ENCODE results near the gene AGAP3.

AGAP3 gene

DNA sequence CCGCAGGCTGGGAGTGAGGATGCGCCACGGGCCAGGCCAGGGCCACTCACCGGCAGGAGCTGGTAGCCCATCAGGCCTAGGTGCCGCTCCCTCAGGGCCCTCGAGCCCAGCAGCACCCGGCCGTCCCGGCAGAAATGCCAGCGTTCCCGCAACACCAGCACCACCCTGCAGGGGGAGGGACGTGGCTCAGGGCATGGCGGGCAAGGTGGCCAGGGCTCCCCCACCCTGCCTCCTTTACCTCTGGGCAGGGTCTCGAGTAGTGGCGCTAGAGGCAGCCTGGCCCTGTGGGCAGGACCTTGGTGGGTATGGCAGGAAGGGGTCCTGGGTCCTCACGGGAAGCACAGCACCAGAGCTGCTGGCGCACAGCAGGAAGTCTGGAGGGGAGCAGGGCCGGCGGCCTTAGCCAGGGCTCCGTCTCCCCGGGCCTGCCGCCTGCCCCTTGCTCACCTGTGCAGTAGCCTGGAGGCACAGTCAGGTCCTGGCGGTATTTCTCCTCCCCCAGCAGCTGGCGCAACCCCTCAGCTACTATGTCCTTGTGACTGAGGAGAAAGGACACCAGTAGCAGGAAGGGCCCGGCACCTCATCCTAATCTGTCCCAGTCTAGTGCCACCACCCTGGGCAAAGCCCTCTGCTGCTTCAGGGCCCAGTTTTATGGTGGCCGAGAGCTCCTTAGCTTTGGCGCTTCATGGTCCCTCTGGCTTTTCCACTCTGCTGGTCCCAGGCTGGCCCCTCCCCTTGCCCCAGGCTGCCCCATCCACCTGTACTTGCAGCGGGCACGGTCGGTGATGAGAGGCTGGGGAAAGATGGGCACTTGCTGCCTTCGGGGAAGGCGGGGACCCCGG lies 9.2 kb upstream of the AGAP3 start:
- no peak for ATAC-seq
- Mint-ChIP-seq H3K36me3 (peaks cover 70% of the 10 kb centered on the region), H3K4me1 (peaks cover 56% of the 10 kb centered on the region), H3K9me3 (no peaks in the 10 kb centered on the region), H3K27ac (no peak overlapping the region), H3K4me3 (no peak overlapping the region)
- DNase-seq (ENCODE audit: low spot score in 2 of 2), result no peak

DNA sequence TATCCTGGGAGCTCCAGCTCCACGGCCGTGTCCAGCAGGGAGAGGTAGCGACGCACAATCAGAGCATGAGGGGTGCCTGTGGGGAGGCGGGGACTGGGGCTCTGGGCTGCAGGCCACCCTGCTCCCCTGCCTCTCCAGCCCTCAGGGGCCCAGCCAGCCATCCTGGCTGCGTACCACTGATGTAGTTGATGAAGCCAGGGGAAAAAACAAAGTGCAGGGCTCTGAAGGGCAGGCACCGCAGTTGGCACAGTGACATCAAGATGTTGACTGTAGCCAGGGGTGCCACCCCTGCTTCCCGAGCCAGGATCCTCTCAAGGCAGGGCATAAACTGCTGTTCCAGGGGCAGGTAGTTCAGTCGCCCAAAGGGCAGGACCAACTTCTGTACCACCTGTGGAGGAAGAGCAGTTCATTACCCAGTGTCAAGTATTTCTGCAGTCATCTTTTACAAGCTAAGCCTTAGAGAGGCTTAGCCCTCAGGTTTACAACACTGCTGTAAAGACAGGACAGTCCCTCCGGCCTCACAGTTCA lies 8.5 kb upstream of the AGAP3 start:
- Mint-ChIP-seq H3K4me1 (peaks cover 63% of the 10 kb centered on the region), H3K4me3 (peak overlapping the region; percentile 98), H3K27ac (peak overlapping the region; percentile 26), H3K36me3 (peaks cover 63% of the 10 kb centered on the region), H3K9me3 (no peaks in the 10 kb centered on the region)
- no peak for ATAC-seq
- no peak for DNase-seq (ENCODE audit: low spot score in 2 of 2)

DNA sequence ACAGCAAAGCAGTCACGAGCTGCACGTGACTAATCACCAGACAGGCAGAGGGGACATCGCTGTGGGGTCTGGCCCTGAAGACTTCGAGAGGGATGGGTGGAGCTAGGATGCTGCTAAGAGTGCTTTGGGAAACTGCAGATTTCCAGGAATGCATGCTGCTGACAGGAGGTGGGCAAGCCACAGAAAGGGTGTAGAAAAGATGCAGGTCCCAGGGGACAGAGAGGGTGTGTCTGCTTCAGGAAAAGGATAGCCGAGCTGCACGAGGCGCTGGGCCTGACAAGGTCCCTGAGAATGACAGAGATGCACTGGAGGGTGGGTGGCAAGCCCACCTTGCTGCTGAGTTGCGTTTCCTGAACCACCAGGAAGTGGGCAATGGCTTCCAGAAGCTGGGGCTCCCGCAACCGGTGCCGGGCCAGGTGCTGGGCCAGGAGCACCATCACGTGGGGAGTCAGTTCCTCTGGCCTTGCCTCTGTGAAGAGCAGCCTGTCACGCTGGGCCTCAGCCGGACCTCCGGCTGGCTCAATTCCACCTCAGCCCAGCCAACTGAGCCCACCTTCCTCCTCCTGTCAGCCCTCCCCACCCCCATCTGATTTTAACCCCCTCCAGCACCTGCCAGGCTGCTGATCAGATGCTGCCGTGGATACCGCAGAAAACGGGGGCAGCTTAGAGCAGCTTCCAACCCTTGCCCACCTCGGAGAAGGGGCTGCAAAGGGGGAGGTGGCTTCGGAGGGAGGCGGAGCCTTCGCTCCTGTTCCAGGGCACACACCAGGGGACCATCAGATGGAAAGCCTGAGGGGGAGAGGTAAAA lies 7.8 kb upstream of the AGAP3 start:
- ATAC-seq (no peak), DNase-seq (ENCODE audit: low spot score in 2 of 2) (no peak)
- no peaks in the 10 kb centered on the region for H3K9me3 Mint-ChIP-seq
- peak overlapping the region; percentile 26 for H3K27ac Mint-ChIP-seq
- peaks cover 56% of the 10 kb centered on the region for H3K36me3 Mint-ChIP-seq
- peak overlapping the region; percentile 98 for H3K4me3 Mint-ChIP-seq
- peaks cover 65% of the 10 kb centered on the region for H3K4me1 Mint-ChIP-seq

DNA sequence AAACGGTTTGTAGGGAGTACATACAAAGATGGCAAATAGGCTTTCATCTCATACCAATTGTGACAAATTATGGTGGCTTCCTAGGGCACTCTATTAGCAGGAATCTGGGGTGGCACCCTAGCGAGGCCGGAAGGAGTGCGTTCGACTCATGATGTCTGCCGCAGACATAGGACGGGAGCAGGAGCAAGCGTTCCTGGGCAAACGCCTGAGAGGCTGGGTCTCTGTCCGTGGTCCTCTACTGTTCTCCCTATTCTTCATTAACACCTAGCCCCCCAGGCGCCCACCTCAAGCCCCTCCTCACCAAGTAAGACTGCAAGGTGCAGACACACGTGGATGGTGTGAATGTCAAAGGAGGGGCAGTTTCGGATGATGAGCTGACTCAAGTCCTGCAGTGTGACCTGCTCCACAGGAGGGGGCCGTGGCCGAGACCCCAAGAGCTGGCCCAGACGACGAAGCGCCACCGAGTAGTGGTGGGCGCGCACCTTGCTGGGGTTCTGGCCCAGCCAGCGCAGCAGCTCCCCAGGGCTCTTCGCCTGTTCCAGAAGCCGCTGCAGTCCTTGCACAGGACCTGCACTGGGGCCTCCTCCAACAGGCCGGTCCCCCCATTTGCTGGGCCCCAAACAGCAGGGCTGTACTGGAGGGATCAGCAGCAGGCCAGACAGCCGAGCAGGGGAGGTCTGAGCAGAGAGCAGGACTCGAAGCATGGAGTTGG lies 6.9 kb upstream of the AGAP3 start:
- DNase-seq (ENCODE audit: low spot score in 2 of 2) (no peak), ATAC-seq (no peak)
- peaks cover 47% of the 10 kb centered on the region for H3K36me3 Mint-ChIP-seq
- H3K4me3 Mint-ChIP-seq, result peak overlapping the region; percentile 98
- no peaks in the 10 kb centered on the region for H3K9me3 Mint-ChIP-seq
- H3K4me1 Mint-ChIP-seq, result peaks cover 62% of the 10 kb centered on the region
- peak overlapping the region; percentile 88 for H3K27ac Mint-ChIP-seq

DNA sequence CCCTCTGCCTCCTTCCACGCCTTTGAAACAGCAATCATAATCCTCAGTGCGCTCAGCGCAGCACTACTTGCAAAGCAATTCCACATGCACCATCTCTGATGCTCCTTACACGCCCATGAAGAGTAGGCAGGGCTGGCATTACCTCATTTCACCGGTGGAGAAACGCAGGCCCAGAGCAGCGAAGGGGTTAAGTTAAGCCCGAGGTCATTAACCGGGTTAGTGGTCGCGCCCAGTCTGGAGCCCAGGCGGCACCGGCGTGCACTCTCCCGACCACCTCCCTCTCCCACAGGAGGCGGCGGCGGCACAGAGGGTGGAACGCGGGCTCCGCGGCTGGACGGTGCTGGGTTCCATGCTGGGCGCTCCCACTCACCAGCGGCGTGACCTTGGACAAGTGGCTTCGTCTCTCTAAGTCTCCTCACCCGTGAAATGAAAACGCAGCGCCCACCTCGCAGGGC lies 6.2 kb upstream of the AGAP3 start:
- DNase-seq (ENCODE audit: low spot score in 2 of 2) (no peak), ATAC-seq (peak; percentile 3)
- H3K4me3 Mint-ChIP-seq, result peak overlapping the region; percentile 98
- peaks cover 40% of the 10 kb centered on the region for H3K36me3 Mint-ChIP-seq
- no peaks in the 10 kb centered on the region for H3K9me3 Mint-ChIP-seq
- peak overlapping the region; percentile 88 for H3K27ac Mint-ChIP-seq
- H3K4me1 Mint-ChIP-seq, result peaks cover 61% of the 10 kb centered on the region

DNA sequence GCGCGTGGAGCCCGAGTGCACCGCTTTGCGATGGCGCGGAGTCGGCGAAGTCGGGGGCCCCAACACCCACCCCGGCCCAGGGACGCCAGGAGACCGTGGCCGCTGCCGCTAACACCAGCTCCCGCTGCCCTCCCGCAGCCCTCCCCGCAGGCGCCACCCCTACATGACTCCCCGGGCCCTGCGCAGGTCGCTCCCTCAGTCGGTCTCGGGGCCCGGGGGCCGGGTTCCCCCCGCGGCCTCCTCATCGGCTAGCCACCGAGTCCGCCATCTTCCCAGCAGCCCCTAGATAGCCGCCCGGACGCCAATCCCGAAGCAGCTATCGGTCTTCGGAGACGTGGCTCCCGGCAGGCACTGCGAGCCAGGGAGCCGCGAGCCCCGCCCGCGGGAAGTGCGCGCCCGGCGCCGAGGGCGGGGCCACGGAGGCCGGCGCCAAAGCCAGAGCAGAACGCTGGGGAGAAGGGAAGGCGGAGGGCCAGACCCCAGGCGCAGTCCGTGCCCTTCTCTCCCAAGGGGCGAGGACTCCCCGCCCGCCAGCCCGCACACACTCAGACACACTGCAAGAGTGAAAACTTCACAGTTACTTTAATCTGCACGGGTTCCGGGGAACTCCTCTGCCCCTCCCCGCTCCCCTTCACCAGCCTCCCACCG lies 5.6 kb upstream of the AGAP3 start, which contains the start of gene FASTK:
Gene FASTK, minus strand, starts transcription at position 288 of the 648 bp plus-strand sequence. Its CDS starts 43 bp downstream, at position 245.
- DNase-seq (ENCODE audit: low spot score in 2 of 2) (peak; percentile 78 to 92), ATAC-seq (peak; percentile 88)
- Mint-ChIP-seq H3K9me3 (no peaks in the 10 kb centered on the region), H3K4me1 (peaks cover 62% of the 10 kb centered on the region), H3K4me3 (peak within 1 kb of the TSS; percentile 98), H3K27ac (peak within 1 kb of the TSS; percentile 88), H3K36me3 (peaks cover 40% of the 10 kb centered on the region)

DNA sequence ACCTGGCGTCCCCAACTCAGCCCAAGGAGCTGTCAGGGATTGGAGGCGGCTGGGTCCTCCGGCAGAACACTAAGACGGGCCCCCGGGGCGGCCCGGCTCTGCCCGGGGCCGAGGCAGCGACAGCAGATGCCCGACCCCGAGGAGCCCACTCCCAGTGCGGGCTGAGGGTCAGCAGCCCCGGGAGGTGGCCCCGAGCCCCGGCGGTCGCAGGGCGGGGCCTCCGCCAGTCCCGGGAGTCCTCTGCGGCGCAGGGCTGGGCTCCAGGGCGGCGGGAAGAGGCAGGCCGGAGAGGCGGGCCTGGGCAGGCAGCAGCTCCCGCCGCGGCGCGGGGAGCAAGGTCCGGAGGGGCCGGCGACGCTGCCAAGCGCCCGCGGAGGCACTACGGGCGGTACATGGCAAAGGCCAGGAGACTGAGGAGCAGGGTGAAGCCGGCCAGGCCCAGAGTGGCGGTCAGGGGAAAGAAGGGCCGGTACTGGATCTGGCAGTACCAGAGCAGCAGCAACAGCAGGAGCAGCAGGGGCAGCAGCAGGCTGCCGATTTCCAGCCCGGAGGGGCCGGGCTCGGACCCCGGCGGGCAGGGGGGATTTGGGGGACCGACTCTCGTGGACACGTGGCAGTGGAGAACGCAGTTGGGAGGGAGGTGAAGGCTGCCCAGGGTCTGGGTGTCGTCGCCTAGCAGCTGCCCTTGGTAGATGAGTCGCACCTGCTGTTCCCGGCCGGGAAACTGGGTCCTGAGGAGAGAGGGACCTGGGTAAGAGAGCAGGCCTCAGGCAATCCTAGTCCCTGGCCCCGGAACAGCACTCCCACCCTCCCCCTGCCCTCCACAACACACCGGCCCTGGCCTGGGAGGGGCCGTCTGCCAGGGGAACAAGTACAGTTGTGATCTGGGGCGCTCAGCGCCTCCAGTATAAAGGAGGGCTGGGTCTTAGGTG lies 4.8 kb upstream of the AGAP3 start:
- H3K36me3 Mint-ChIP-seq, result peaks cover 37% of the 10 kb centered on the region
- DNase-seq (ENCODE audit: low spot score in 2 of 2) (no peak), ATAC-seq (no peak)
- peaks cover 58% of the 10 kb centered on the region for H3K4me1 Mint-ChIP-seq
- no peaks in the 10 kb centered on the region for H3K9me3 Mint-ChIP-seq
- H3K4me3 Mint-ChIP-seq, result peak overlapping the region; percentile 98
- H3K27ac Mint-ChIP-seq, result peak overlapping the region; percentile 88

DNA sequence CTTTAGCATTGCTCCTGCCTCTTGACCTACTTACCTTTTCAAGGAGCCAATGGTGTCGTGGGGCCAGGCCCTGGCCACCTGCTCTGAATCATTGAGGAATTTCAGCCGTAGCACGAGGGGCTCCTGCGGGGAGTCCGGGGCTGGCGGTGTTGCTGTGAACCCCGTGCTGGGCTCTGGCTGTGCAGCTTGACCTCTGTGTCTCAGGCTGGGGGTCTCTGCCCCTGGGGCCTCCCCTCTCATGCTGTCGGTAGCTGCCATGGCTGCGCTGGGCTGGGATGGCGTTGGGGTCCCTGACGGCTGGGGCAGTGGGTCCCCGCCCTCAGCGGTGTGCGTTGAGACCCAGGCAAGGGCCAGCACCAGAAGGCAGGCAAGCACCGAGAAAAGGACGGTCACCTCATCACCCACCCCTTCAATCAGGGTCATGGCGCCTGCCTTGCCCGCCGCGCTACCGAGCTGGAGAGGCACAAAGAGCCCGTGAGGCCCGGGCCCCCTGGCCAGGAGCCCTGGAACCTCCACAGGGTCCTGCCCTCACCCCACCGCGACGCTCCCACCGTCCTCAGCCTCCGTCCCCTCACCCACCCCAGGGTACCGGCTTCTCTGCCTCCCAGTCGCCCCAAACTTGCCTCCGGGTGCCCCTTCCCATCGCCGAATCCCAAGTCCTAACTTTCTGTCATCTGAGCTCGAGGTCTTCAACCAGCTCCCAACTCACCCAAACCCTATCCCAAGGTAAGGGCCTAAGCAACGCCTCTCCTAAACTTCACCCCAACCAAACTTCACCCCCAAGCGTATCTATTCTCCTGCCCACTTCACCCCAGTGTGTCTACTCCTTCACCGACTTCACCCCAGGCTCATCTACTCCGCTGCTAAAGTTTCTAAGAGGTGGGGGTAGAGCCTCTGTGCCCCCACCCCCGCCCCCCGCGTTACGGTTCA lies 3.9 kb upstream of the AGAP3 start:
- Mint-ChIP-seq H3K4me3 (peak overlapping the region; percentile 98), H3K36me3 (peaks cover 32% of the 10 kb centered on the region), H3K4me1 (peaks cover 58% of the 10 kb centered on the region), H3K27ac (peak overlapping the region; percentile 96), H3K9me3 (no peaks in the 10 kb centered on the region)
- DNase-seq (ENCODE audit: low spot score in 2 of 2) (no peak), ATAC-seq (no peak)

DNA sequence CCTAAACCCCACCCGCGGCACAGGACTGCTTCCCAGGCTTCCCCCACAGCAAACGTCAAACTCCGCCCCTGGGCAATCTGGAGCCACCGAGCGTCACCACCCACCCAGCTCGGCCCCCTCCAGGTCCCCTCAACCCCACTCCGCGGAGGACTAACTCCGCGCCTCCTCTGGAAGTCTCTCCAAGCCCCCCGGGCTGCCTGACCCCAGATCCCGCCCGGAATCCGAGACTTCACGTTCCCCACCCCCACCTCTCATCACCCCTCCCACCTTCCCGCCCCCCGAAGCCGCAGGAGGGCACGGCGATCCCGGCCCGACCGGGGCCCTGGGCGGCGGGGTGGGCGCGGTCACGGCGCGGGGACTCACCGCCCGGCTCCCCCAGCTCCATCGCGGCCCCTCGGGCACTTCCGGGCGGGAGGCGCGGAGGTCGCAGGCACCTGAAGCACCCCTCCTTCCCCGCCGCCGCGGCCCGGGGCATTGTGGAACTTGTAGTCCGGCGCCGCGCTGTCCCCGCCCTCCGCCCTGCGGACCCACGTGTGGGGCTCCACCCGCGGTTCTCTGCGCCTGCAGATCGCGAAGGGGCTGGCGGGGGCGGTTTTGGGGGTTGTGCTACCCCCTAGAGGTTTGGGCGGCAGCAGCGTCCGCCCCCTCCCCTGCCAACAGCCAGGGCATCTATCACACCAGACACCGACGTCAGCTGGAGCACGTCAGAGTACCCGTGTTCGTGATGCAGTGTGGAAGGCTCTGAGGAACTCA lies 3.0 kb upstream of the AGAP3 start, which contains the start of gene TMUB1:
Gene TMUB1, minus strand, starts transcription at position 423 of the 753 bp plus-strand sequence. CDS start 930 bp downstream, outside the sequence.
- ATAC-seq (peak; percentile 71), DNase-seq (ENCODE audit: low spot score in 2 of 2) (peak; percentile 74 to 91)
- H3K36me3 Mint-ChIP-seq, result peaks cover 23% of the 10 kb centered on the region
- H3K4me1 Mint-ChIP-seq, result peaks cover 53% of the 10 kb centered on the region
- peak within 1 kb of the TSS; percentile 98 for H3K4me3 Mint-ChIP-seq
- H3K9me3 Mint-ChIP-seq, result no peaks in the 10 kb centered on the region
- H3K27ac Mint-ChIP-seq, result peak within 1 kb of the TSS; percentile 96

DNA sequence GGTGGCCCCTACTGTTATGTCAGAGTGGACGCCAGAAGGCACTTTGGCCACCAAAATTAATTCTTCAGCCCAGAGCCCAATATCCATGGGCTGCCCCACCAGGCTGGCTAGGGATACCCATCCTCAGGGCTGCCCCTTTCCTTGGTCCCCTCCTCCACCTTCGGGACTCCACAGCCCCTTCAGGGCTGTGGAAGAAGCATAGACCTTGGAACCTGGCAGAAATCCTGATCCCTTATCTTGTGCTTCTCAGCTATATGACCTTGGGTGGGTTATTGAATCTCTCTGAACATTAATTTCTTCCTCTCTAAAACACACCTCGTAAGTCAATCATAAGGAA lies 2.5 kb upstream of the AGAP3 start:
- ATAC-seq, result no peak
- Mint-ChIP-seq H3K9me3 (no peaks in the 10 kb centered on the region), H3K4me1 (peaks cover 48% of the 10 kb centered on the region), H3K27ac (no peak overlapping the region), H3K4me3 (peak overlapping the region; percentile 98), H3K36me3 (peaks cover 21% of the 10 kb centered on the region)
- no peak for DNase-seq (ENCODE audit: low spot score in 2 of 2)

DNA sequence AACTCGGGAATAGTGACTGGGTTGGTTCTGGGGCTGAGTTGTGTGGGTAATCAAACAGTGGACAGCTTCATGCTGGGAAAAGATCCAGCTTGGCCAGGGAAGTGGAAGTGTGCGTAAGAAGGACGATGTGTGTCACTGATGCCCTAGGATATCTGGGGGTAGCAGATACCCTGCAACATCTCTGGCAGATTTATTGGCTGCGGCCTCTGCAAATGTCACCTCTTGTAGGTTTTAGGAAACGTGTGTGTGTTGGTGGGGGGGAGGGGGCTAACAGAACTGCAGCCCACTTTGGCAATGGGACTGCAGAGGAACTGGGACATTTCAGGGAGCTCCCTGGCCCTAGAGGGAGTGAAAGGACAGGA lies 965 bp upstream of the AGAP3 start:
- ATAC-seq (no peak), DNase-seq (ENCODE audit: low spot score in 2 of 2) (no peak)
- Mint-ChIP-seq H3K9me3 (no peaks in the 10 kb centered on the region), H3K27ac (peak overlapping the region; percentile 88), H3K4me3 (peak overlapping the region; percentile 98), H3K4me1 (peaks cover 46% of the 10 kb centered on the region), H3K36me3 (peaks cover 10% of the 10 kb centered on the region)

DNA sequence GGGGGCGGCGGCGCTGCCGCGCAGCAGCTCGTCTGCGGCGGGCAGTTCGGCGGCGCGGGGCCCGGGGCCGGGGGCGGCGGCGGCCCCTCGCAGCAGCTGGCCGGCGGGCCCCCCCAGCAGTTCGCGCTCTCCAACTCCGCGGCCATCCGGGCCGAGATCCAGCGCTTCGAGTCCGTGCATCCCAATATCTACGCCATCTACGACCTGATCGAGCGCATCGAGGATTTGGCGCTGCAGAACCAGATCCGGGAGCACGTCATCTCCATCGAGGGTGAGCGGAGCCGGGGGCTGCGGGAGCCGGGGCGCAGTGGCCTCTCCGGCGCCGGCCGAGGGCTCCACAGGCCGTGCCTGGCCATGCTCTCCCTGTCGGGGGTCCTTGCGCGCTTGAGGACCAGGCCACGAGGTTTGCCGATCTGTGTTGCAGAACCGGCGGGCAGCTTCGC lies 548 bp downstream of the AGAP3 start:
- Mint-ChIP-seq H3K36me3 (peaks cover 10% of the 10 kb centered on the region), H3K27ac (peak overlapping the region; percentile 37), H3K4me3 (peak overlapping the region; percentile 98), H3K9me3 (no peaks in the 10 kb centered on the region), H3K4me1 (peaks cover 53% of the 10 kb centered on the region)
- DNase-seq (ENCODE audit: low spot score in 2 of 2) (no peak), ATAC-seq (peak; percentile 14)
